Common myeloid progenitor, CD34-positive (primary cell): Measurements from ENCODE around the gene ARL1.

ENCODE experiments used
- CTCF ChIA-PET: fragments of 350-600 bp; sonication (Branson Sonifier 250); formaldehyde crosslinking; loops from one replicate; lab custom pipeline; 2021; ENCODE audit warnings: antibody characterized with exemption; lab: Charles Lee
- POLR2A ChIA-PET: fragments of 350-600 bp; sonication (Branson Sonifier 250); formaldehyde crosslinking; loops from one replicate; lab custom pipeline; 2021; ENCODE audit warnings: antibody characterized with exemption; lab: Charles Lee
- DNase-seq, 3 donors: peaks; one replicate each; pipeline versions ENCODE4 v3.0.0 to v3.0.0-alpha.2; 2013
- H3K27ac ChIP-seq, 2 experiments: 1 replicate in 1 of 2; 2 replicates in 1 of 2; pipeline ENCODE4 v1.7.0; 2013; ENCODE audit warnings: inconsistent platforms in 2 of 2, low read length in 2 of 2, mild to moderate bottlenecking in 2 of 2, low read depth in 1 of 2, moderate library complexity in 1 of 2; ENCODE audit not compliant: severe bottlenecking in 2 of 2, insufficient read depth in 1 of 2, poor library complexity in 1 of 2
- H3K27me3 ChIP-seq, 5 experiments: replicated peaks in 2 of 5; 1 replicate in 3 of 5; 2 replicates in 2 of 5; pipeline versions ENCODE4 v1.6.1 to v1.7.0; 2013; ENCODE audit warnings: low read length in 4 of 5, mild to moderate bottlenecking in 2 of 5, moderate library complexity in 2 of 5, inconsistent platforms in 1 of 5; ENCODE audit not compliant: insufficient read depth in 5 of 5, control insufficient read depth in 4 of 5
- H3K36me3 ChIP-seq, 4 experiments: 1 replicate in 2 of 4; 2 replicates in 2 of 4; pipeline versions ENCODE4 v1.6.1 to v1.7.0; 2013; ENCODE audit warnings: low read length in 3 of 4, control low read depth in 1 of 4, mild to moderate bottlenecking in 1 of 4; ENCODE audit not compliant: control insufficient read depth in 4 of 4, insufficient read depth in 4 of 4
- H3K4me1 ChIP-seq, 4 experiments: 1 replicate in 3 of 4; 2 replicates in 1 of 4; pipeline versions ENCODE4 v1.6.1 to v1.7.1; 2013; ENCODE audit warnings: low read length in 3 of 4, mild to moderate bottlenecking in 3 of 4, control low read depth in 1 of 4, inconsistent platforms in 1 of 4, moderate library complexity in 1 of 4; ENCODE audit not compliant: control insufficient read depth in 4 of 4, insufficient read depth in 4 of 4; ENCODE audit errors: control extremely low read depth in 1 of 4
- H3K4me3 ChIP-seq, 7 experiments: 1 replicate in 4 of 7; 2 replicates in 3 of 7; pipeline versions ENCODE4 v1.5.1 to v1.7.0; 2013; ENCODE audit warnings: mild to moderate bottlenecking in 7 of 7, low read length in 6 of 7, moderate library complexity in 6 of 7, inconsistent platforms in 2 of 7, low read depth in 2 of 7, control low read depth in 1 of 7; ENCODE audit not compliant: insufficient read depth in 4 of 7, control insufficient read depth in 1 of 7; ENCODE audit errors: extremely low read depth in 1 of 7
- H3K9me3 ChIP-seq, 5 experiments: 1 replicate in 4 of 5; 2 replicates in 1 of 5; pipeline versions ENCODE4 v1.6.1 to v1.7.1; 2013; ENCODE audit warnings: low read length in 4 of 5, mild to moderate bottlenecking in 2 of 5, inconsistent platforms in 1 of 5, low read depth in 1 of 5, moderate library complexity in 1 of 5; ENCODE audit not compliant: control insufficient read depth in 4 of 5, insufficient read depth in 2 of 5; ENCODE audit errors: control extremely low read depth in 1 of 5
- WGBS: methylation state at CpG from one replicate; pipeline ENCODE4 v1.1.5; 2013; ENCODE audit not compliant: insufficient coverage; 5-methylcytosine and 5-hydroxymethylcytosine counted together

The ARL1 gene

DNA sequence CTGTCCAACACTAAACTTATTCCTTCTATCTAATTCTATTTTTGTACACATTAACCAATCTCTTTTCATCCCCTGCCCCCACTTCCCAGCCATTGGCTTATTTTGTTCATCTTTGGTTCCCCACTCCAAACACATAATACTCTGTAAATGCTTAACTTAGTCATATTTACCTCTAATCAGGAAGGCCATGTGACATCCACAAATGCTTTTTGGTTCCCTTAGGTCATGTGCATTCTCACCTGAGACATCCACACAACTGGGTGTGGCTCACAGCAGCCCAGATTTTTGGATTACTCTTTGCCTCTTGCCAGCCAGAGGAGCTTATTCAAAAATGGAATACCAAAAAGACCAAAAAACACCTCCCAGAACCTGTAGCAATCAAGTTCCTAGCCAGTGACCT, 28.4 kb downstream of the ARL1 start:
- no peak overlapping the region for H3K4me3 ChIP-seq
- no peaks in the 10 kb centered on the region for H3K27me3 ChIP-seq
- no peak overlapping the region for H3K27ac ChIP-seq
- H3K36me3 ChIP-seq: peaks cover 10 to 78% (median 54%) of the 10 kb centered on the region in 4 experiments
- no peaks in the 10 kb centered on the region for H3K9me3 ChIP-seq
- POLR2A ChIA-PET: no interaction called here
- CTCF ChIA-PET: no interaction called here
- H3K4me1 ChIP-seq: no peaks in the 10 kb centered on the region
- DNase-seq: no peak

DNA sequence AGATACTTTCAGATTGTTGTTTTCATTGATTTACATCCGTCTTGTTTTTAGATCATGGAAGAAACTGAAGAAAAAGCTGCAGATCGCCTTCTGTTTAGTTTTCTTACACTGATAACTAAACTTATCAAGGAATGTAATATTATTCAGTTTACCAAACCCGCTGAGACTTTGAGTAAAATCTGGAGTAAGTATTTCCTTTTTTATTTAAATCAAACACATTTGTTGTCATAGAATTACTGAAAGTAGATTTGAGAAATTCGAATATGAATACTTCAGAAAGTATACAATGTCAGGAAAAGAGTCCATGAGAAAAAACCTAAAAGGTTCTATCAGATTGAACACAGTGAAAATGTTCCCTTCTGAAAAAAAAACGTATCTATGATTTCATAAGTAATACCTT, 32.0 kb downstream of the ARL1 start:
- no peak overlapping the region for H3K27ac ChIP-seq
- H3K4me1 ChIP-seq: no peaks in the 10 kb centered on the region
- no peaks in the 10 kb centered on the region for H3K27me3 ChIP-seq
- H3K36me3 ChIP-seq: peaks cover 19 to 79% (median 57%) of the 10 kb centered on the region in 4 experiments
- DNase-seq: no peak
- CTCF ChIA-PET: no interaction called here
- H3K9me3 ChIP-seq: no peaks in the 10 kb centered on the region
- no peak overlapping the region for H3K4me3 ChIP-seq
- POLR2A ChIA-PET: no interaction called here
- WGBS: no CpG with 5 or more reads among the region's 5 CpGs

DNA sequence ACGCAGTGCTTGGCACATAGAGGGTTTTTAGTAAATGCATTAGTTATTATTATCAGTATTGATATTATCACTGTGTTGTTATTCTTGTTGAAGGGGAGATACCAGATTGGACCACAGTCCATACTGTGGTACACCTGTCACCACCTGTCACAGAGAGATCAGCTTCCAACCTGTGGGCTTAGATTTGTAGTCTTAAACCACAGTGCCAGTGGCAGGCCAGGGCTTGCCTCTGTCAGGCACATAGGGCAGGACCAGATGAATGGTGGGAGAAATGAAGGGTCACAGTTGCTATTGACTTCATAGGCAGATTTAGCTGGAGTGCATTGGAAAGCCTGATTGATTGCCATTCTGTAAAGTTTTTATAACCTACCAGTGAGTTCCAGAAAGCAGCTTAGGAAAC, 35.1 kb downstream of the ARL1 start:
- Histone ChIP-seq H3K4me3 (no peak overlapping the region), H3K27ac (no peak overlapping the region), H3K9me3 (no peaks in the 10 kb centered on the region), H3K36me3 (peaks cover 23 to 85% (median 58%) of the 10 kb centered on the region in 4 experiments), H3K4me1 (no peaks in the 10 kb centered on the region), H3K27me3 (no peaks in the 10 kb centered on the region)
- DNase-seq: no peak
- ChIA-PET POLR2A (no interaction called here), CTCF (no interaction called here)
- WGBS: no CpG with 5 or more reads among the region's 1 CpG

DNA sequence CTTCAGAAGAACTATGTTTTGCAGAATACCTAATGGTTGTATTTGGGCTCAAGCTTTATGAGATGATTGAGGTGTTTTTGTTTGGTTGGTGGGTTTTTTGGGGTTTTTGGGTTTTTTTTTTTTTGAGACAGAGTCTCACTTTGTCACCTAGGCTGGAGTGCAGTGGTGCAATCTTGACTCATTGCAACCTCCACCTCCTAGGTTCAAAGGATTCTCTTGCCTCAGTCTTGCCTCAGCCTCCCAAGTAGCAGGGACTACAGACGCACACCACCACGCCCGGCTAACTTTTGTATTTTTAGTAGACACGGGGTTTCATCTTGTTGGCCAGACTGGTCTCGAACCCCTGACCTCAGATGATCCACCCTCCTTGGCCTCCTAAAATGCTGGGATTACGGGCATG, 39.6 kb downstream of the ARL1 start:
- Histone ChIP-seq H3K27me3 (no peaks in the 10 kb centered on the region), H3K4me1 (no peaks in the 10 kb centered on the region), H3K27ac (no peak overlapping the region), H3K4me3 (no peak overlapping the region), H3K9me3 (no peaks in the 10 kb centered on the region), H3K36me3 (peaks cover 26 to 87% (median 53%) of the 10 kb centered on the region in 4 experiments)
- WGBS: 96% methylated on average over 6 of the region's 6 CpGs
- CTCF ChIA-PET: no interaction called here
- POLR2A ChIA-PET: no interaction called here
- DNase-seq: no peak

DNA sequence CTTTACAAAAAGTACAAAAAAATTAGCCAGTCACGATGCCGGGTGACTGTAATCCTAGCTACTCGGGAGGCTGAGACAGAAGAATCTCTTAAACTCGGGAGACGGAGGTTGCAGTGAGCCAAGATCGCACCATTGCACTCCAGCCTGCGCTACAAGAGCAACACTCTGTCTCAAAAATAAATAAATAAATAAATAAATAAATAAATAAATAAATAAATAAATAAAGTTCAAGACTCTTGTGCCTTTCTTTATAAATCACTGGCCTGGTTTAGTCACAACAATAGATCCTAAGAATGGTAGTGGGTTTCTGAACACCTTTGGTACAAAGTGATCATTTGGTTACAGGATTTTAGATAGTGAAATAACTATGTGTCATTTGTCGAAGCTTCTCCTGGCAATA, 46.1 kb downstream of the ARL1 start:
- ChIA-PET CTCF (no interaction called here), POLR2A (no interaction called here)
- Histone ChIP-seq H3K9me3 (no peaks in the 10 kb centered on the region), H3K4me3 (no peak overlapping the region), H3K27ac (no peak overlapping the region), H3K36me3 (peaks cover 11 to 60% (median 31%) of the 10 kb centered on the region in 4 experiments), H3K4me1 (no peaks in the 10 kb centered on the region), H3K27me3 (no peaks in the 10 kb centered on the region)
- WGBS: 100% methylated on average over 3 of the region's 8 CpGs
- no peak for DNase-seq

DNA sequence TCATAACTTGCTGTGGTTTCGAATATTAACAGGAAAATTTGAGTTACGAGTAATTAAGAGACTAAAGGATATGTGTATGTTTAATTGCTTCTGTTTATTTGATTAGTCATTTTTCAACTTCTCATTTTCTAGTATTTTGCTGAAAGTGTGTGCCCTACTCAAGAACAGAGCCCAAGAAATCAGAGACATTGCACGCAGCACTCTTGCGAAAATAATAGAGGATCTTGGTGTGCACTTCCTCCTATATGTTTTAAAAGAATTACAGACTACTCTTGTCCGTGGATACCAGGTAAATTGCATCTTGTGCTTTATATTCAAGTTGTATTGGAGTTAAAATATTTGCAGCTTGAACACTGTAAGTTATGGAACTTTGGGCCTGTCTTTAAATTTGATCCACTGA, 50.8 kb downstream of the ARL1 start:
- H3K36me3 ChIP-seq: peaks cover 12 to 54% (median 31%) of the 10 kb centered on the region in 4 experiments
- no peak overlapping the region for H3K4me3 ChIP-seq
- no peaks in the 10 kb centered on the region for H3K9me3 ChIP-seq
- ChIA-PET CTCF (no interaction called here), POLR2A (no interaction called here)
- DNase-seq: no peak
- H3K27ac ChIP-seq: no peak overlapping the region
- no CpG with 5 or more reads among the region's 5 CpGs for WGBS
- H3K27me3 ChIP-seq: no peaks in the 10 kb centered on the region
- no peaks in the 10 kb centered on the region for H3K4me1 ChIP-seq

DNA sequence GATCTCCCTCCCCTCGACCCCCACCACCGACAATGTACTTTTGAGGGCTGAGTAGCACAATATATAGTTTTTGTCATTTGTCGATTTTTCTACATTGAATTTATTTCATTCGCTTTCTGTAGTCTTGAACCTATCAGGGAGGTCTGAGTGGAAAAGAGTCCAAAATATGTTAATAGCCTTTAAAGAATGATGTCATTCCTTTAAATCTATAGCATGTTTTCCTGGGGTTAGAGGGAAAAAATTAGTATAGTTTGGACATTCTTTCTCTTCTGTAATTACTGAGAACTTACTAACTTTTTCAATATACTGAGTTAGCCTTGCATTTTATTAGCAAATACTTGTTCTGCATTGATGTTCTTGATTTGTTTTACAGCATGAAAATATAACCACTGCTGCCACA, 55.9 kb downstream of the ARL1 start:
- ChIA-PET POLR2A (no interaction called here), CTCF (no interaction called here)
- H3K4me1 ChIP-seq: no peaks in the 10 kb centered on the region
- peaks cover 0 to 8% (median 2%) of the 10 kb centered on the region in 5 experiments for H3K9me3 ChIP-seq
- H3K4me3 ChIP-seq: no peak overlapping the region
- H3K27ac ChIP-seq: no peak overlapping the region
- no peaks in the 10 kb centered on the region for H3K27me3 ChIP-seq
- whole genome bisulfite sequencing: 100% methylated on average over 1 of the region's 4 CpGs
- peaks cover 16 to 70% (median 50%) of the 10 kb centered on the region in 4 experiments for H3K36me3 ChIP-seq
- no peak for DNase-seq
